A549 (cell line): ENCODE measurements around the gene CDC42EP1. TPM values are rescaled to one million over a fixed set of nuclear protein-coding genes. Genes with fewer than 3 reads are reported as not detected.
A peak's percentile ranks its signal among the peaks of the same experiment; 100 is the strongest.

Experiments used
- ATAC-seq, 2 experiments: fragments of 200-7000 bp in 1 of 2; fragments of >200 bp in 1 of 2; cut with Nextera tagmentation in 1 of 2; cut with Tn5 transposase in 1 of 2; 3 replicates each; pipeline versions ENCODE4 v1.8.0 to v1.9.1; 2018 to 2020; ENCODE audit warnings: mild to moderate bottlenecking in 1 of 2, moderate library complexity in 1 of 2
- CTCF ChIA-PET: fragments of 300-600 bp; sonication (Branson Sonifier 250); formaldehyde crosslinking; extraction: SDS; loops from one replicate; lab custom pipeline; 2021; ENCODE audit warnings: antibody characterized with exemption, inconsistent platforms; lab: Yijun Ruan, JAX
- POLR2A ChIA-PET: fragments of 350-600 bp; formaldehyde crosslinking; extraction: SDS; loops from one replicate; lab custom pipeline; 2021; ENCODE audit warnings: antibody characterized with exemption, inconsistent platforms; lab: Yijun Ruan, JAX
- DNase-seq, 2 experiments: peaks; one replicate each; pipeline versions ENCODE4 v3.0.0 to v3.0.0-alpha.2; 2011 to 2016; ENCODE audit warnings: low read depth in 1 of 2, low spot score in 1 of 2
- FAIRE-seq: peaks from 2 replicates; lab custom pipeline; 2011; peaks lifted over from hg19 to GRCh38; lab: Jason Lieb, UNC
- H3K27ac ChIP-seq, 2 experiments: fragments of >200 bp; sonication (Bioruptor Twin); formaldehyde crosslinking; 3 replicates each; pipeline ENCODE4 v1.5.1; 2016 to 2017
- H3K4me1 ChIP-seq: fragments of >200 bp; sonication (Bioruptor Twin); formaldehyde crosslinking; 3 replicates; pipeline ENCODE4 v1.6.1; 2016
- H3K4me2 ChIP-seq: fragments of >200 bp; sonication (Bioruptor Twin); formaldehyde crosslinking; 3 replicates; pipeline ENCODE4 v1.6.1; 2016
- H3K4me3 ChIP-seq: fragments of >200 bp; sonication (Bioruptor Twin); formaldehyde crosslinking; 3 replicates; pipeline ENCODE4 v1.5.1; 2016
- H3K9me3 ChIP-seq: fragments of >200 bp; sonication (Bioruptor Twin); formaldehyde crosslinking; 3 replicates; pipeline ENCODE4 v1.6.1; 2016
- CBX2 ChIP-seq: fragments of 200-600 bp; sonication (generic); IDR thresholded peaks from 2 replicates; pipeline ENCODE4 v1.6.1; 2016; ENCODE audit warnings: low read depth, mild to moderate bottlenecking, borderline replicate concordance
- E2F6 ChIP-seq: IDR thresholded peaks from 2 replicates; pipeline ENCODE4 v1.6.1; 2012; ENCODE audit warnings: low read depth, borderline replicate concordance
- EHF ChIP-seq: fragments of 250-450 bp; sonication (Bioruptor Pico); IDR thresholded peaks from 2 replicates; pipeline ENCODE4 v1.5.0; 2020; ENCODE audit warnings: mild to moderate bottlenecking
- EP300 ChIP-seq, 2 experiments: fragments of >200 bp; sonication (Bioruptor Twin); formaldehyde crosslinking; IDR thresholded peaks; 2 replicates in 1 of 2; 3 replicates in 1 of 2; pipeline ENCODE4 v1.6.1; 2016 to 2017
- ESRRA ChIP-seq: fragments of 150-350 bp; IDR thresholded peaks from 2 replicates; pipeline ENCODE4 v1.6.1; 2014; ENCODE audit warnings: mild to moderate bottlenecking, low read length, borderline replicate concordance
- FOSB ChIP-seq: fragments of 250-450 bp; sonication (Bioruptor Pico); IDR thresholded peaks from 2 replicates; pipeline ENCODE4 v1.5.0; 2020; ENCODE audit warnings: mild to moderate bottlenecking, moderate library complexity
- FOSL2 ChIP-seq, 2 experiments: fragments of 450-650 bp in 1 of 2; fragments of >200 bp in 1 of 2; sonication (Bioruptor Twin) in 1 of 2; formaldehyde crosslinking; IDR thresholded peaks; 2 replicates each; pipeline versions ENCODE4 v1.5.0 to v1.6.1; 2016 to 2020; ENCODE audit warnings: mild to moderate bottlenecking in 1 of 2, moderate library complexity in 1 of 2
- HES2 ChIP-seq: fragments of >200 bp; sonication (Bioruptor Twin); formaldehyde crosslinking; IDR thresholded peaks from 2 replicates; pipeline ENCODE4 v1.6.1; 2016
- HMGXB4 ChIP-seq: fragments of 250-450 bp; sonication (Bioruptor Pico); IDR thresholded peaks from 2 replicates; pipeline ENCODE4 v1.5.0; 2021; ENCODE audit warnings: mild to moderate bottlenecking, moderate library complexity, borderline replicate concordance
- HOXB5 ChIP-seq: fragments of 250-450 bp; sonication (Bioruptor Pico); IDR thresholded peaks from 2 replicates; pipeline ENCODE4 v1.5.0; 2020; ENCODE audit warnings: mild to moderate bottlenecking, moderate library complexity
- MAFK ChIP-seq: fragments of 450-650 bp; IDR thresholded peaks from 2 replicates; pipeline ENCODE4 v1.6.1; 2014; ENCODE audit not compliant: partially characterized antibody
- NPAS2 ChIP-seq: fragments of 250-450 bp; sonication (Bioruptor Pico); IDR thresholded peaks from 2 replicates; pipeline ENCODE4 v1.8.0; 2022; ENCODE audit warnings: mild to moderate bottlenecking, moderate library complexity, borderline replicate concordance
- NR3C1 ChIP-seq: fragments of >200 bp; sonication (Bioruptor Twin); formaldehyde crosslinking; IDR thresholded peaks from 3 replicates; pipeline ENCODE4 v1.6.1; 2017
- PHF8 ChIP-seq: fragments of 200-600 bp; sonication (generic); IDR thresholded peaks from 2 replicates; pipeline ENCODE4 v1.6.1; 2016; ENCODE audit warnings: low read depth, mild to moderate bottlenecking, antibody characterized with exemption, moderate library complexity, borderline replicate concordance
- POLR2A ChIP-seq: IDR thresholded peaks from 2 replicates; pipeline ENCODE4 v1.6.1; 2012; ENCODE audit warnings: mild to moderate bottlenecking, low read length
- POLR2AphosphoS2 ChIP-seq: conservative IDR thresholded peaks from 2 replicates; pipeline ENCODE4 v1.6.1; 2012; ENCODE audit warnings: low read length, improper control_type of control experiment, inconsistent platforms
- RCOR1 ChIP-seq: fragments of 150-350 bp; IDR thresholded peaks from 2 replicates; pipeline ENCODE4 v1.6.1; 2014; ENCODE audit warnings: antibody characterized with exemption, low read length, low read depth
- RFX5 ChIP-seq: fragments of 450-650 bp; IDR thresholded peaks from 2 replicates; pipeline ENCODE4 v1.7.1; 2014; ENCODE audit warnings: antibody characterized with exemption, mild to moderate bottlenecking, moderate library complexity
- RNF2 ChIP-seq: fragments of 200-600 bp; sonication (generic); IDR thresholded peaks from 2 replicates; pipeline ENCODE4 v1.6.1; 2016; ENCODE audit warnings: low read depth, mild to moderate bottlenecking, antibody characterized with exemption, moderate library complexity, borderline replicate concordance
- SMC3 ChIP-seq: fragments of >200 bp; sonication (Bioruptor Twin); formaldehyde crosslinking; IDR thresholded peaks from 3 replicates; pipeline ENCODE4 v1.6.1; 2018; ENCODE audit warnings: inconsistent platforms
- TP53 ChIP-seq: fragments of 250-450 bp; sonication (Bioruptor Pico); IDR thresholded peaks from 2 replicates; pipeline ENCODE4 v1.5.0; 2021; ENCODE audit warnings: mild to moderate bottlenecking, moderate library complexity
- ZNF302 ChIP-seq: fragments of 250-450 bp; sonication (Bioruptor Pico); IDR thresholded peaks from 2 replicates; pipeline ENCODE4 v1.9.0; 2021; ENCODE audit warnings: inconsistent platforms, mild to moderate bottlenecking, moderate library complexity
- WGBS: methylation state at CpG from one replicate; pipeline ENCODE4 v1.1.6; 2017; ENCODE audit errors: missing lambda C conversion rate; 5-methylcytosine and 5-hydroxymethylcytosine counted together
- polyA plus RNA-seq, 4 experiments: library from polyadenylated mRNA; depleted of rRNA in 3 of 4; stranded (reverse); fragments of >200 nt; fragmentation: RNase III in 1 of 4; extraction: RNeasy Plus Mini Kit Qiagen cat#74134 plus additional on column Dnase treatment in 1 of 4; gene quantifications; 2 replicates in 3 of 4; 3 replicates in 1 of 4; pipeline ENCODE4 v1.2.3, GENCODE V29; 2011 to 2017

CDC42EP1 gene
- polyA plus RNA-seq, 2 of the 4 experiments (the other 2 are of a cell fraction) = 16.0 to 20.2 TPM

GRCh38 chr22:37529652-37530345 lies 30.5 kb upstream of the CDC42EP1 start:
- CTCF ChIA-PET = interaction anchor here (0.9 to 4.9 kb wide), 3 partner anchors 10 to 63 kb away, joined by 3 to 34 read pairs (median 6); no protein-coding TSS in a partner anchor

GRCh38 chr22:37533995-37534394 lies 26.3 kb upstream of the CDC42EP1 start:
- CTCF ChIA-PET = interaction anchor here (2.5 kb wide), 1 partner anchor 33 kb away, joined by 12 read pairs; no protein-coding TSS in a partner anchor
- DNase-seq (no peak), FAIRE-seq (no peak)
- H3K9me3 ChIP-seq = no peaks in the 10 kb centered on the region
- H3K4me3 ChIP-seq = no peak overlapping the region
- H3K4me1 ChIP-seq = peaks cover 16% of the 10 kb centered on the region
- peak overlapping the region; percentile 44 for H3K4me2 ChIP-seq
- POLR2A ChIA-PET = no interaction called here
- TF ChIP-seq HMGXB4 (CRISPR knock-in tag) = no peak
- no peak for TF ChIP-seq EHF (CRISPR knock-in tag)
- no peak for TF ChIP-seq MAFK
- no peak for TF ChIP-seq FOSL2 (IDR thresholded peaks at IDR 0.05)
- peak; percentile 22; the same call in 1 of the 2 replicates for TF ChIP-seq FOSL2 (CRISPR knock-in tag; IDR thresholded peaks at IDR 0.05)
- no peak for TF ChIP-seq ZNF302 (CRISPR knock-in tag)
- no peak for TF ChIP-seq EP300 (IDR thresholded peaks at IDR 0.05)
- TF ChIP-seq, all 56 proteins: peak for 1
- no peak overlapping the region for H3K27ac ChIP-seq
- no peak for ATAC-seq
- WGBS = 31% methylated on average over 9 of the region's 9 CpGs

More at GRCh38 chr22:37529652-37530345, 30.5 kb upstream of the CDC42EP1 start:
- POLR2A ChIA-PET = no interaction called here
- FAIRE-seq = no peak
- H3K4me2 ChIP-seq = no peak overlapping the region
- H3K4me1 ChIP-seq = peaks cover 37% of the 10 kb centered on the region
- no peak overlapping the region for H3K27ac ChIP-seq
- no peaks in the 10 kb centered on the region for H3K9me3 ChIP-seq
- H3K4me3 ChIP-seq = no peak overlapping the region
- no peak for ATAC-seq
- WGBS = 94% methylated on average over 2 of the region's 2 CpGs
- DNase-seq = no peak
- TF ChIP-seq CBX2 = no peak
- no peak for TF ChIP-seq HES2
- no peak for TF ChIP-seq TP53
- no peak for TF ChIP-seq EHF (CRISPR knock-in tag)
- no peak for TF ChIP-seq POLR2AphosphoS2
- TF ChIP-seq NR3C1 = no peak
- no peak for TF ChIP-seq E2F6

GRCh38 chr22:37534445-37534844 lies 25.8 kb upstream of the CDC42EP1 start:
- H3K27ac ChIP-seq = no peak overlapping the region
- CTCF ChIA-PET = interaction anchor here (2.5 kb wide), 1 partner anchor 32 kb away, joined by 12 read pairs; no protein-coding TSS in a partner anchor
- TF ChIP-seq SMC3 (no peak), ESRRA (no peak), FOSB (CRISPR knock-in tag) (no peak), RCOR1 (no peak), EHF (CRISPR knock-in tag) (no peak), NPAS2 (no peak), RFX5 (no peak), HOXB5 (CRISPR knock-in tag) (no peak), PHF8 (no peak), RNF2 (no peak), POLR2A (no peak)
- TF ChIP-seq, all 56 proteins: peak for 0
- Histone ChIP-seq H3K4me3 (no peak overlapping the region), H3K4me2 (peak overlapping the region; percentile 44; the same call in 1 of the 3 replicates), H3K9me3 (no peaks in the 10 kb centered on the region), H3K4me1 (peaks cover 17% of the 10 kb centered on the region)
- 96% methylated on average over 3 of the region's 3 CpGs for WGBS
- POLR2A ChIA-PET = no interaction called here
- ATAC-seq (no peak), FAIRE-seq (no peak), DNase-seq (no peak)
